HG02970 (cell line): Measurements from ENCODE around the gene CAMK1G.

Source experiments
- ATAC-seq: cut with Tn5 transposase; IDR thresholded peaks from one replicate; pipeline ENCODE4 v1.9.1; 2021; ENCODE audit warnings: mild to moderate bottlenecking, moderate library complexity, moderate number of reproducible peaks; ENCODE audit not compliant: unreplicated experiment, low FRiP score

Gene CAMK1G

DNA sequence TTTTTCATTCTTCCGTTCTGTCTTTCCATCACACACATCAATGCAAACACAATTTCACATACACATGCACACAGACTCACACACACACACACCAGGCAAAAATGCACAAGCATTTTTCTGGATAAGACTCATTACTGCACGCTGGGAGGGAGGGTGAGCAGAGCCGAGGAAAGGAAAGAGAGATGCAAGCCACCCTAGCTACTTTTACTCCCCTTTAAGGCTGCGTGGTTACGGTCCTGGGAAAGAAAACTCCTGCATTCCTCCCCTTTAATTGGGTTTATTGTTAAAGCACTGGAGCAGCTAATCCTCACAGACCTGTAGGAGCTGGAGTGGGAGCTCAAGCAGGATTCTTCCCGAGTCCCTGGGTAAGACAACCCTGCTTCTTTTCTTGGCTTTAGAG is at the start of gene CAMK1G:
Gene CAMK1G (plus strand): TSS at position 307 of the 400 bp plus-strand sequence. CDS start 11,270 bp downstream, outside the sequence.
- no peak for ATAC-seq

DNA sequence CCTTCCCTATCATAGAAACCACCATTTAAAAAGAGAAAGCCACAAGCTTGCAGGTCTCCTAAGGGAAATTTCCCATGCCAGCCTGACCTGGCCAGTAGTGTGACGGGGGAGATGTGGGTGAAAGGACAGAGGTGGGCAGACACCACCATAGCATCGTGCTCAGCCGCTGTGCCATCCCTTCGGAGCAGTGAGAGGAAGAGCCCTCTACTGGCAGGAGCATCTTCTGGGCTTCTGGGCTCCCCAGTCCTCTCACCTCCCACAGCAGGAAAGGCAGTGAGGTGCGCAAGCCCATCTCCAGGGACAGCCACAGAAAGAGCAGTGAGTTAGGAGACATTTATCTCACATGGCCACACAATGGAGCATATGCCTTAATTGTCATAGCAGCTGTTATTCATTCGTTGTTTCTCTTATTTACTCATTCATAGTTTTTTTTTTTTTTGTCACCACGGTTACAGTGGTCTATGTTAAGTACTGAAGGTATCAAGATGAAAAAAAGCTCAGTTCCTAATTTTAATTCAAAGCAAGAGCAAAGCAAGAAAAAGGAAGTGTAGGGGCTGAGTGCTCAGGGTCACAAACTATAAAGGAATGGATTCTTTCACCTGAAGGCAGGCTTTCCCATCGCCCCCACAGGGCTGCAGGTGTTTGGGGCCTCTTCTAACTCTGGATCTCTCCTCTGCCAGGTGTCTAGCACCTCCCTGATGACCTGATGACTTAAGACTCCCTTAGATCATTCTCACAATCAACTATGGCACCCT is 48.8 kb upstream of the CAMK1G start:
- no peak for ATAC-seq

DNA sequence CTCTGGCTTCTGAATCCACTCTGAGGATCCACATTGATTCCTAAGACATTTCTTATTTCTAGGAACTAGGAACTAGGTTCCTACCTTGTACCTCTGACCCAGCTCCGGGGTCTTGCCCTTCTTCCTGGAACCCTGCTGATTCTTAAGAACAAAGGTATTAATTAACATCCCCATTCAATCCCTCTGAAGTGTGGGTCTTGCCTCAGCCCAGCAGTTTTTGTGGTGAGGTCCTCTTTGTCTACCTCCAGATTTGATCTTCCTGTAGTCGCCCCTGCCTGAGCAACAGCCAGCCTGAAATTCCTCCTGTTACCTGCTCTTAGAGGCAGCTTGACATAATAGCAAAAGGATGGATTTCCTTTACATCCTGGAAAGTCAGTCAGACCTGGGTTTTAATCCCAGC is 46.7 kb upstream of the CAMK1G start:
- ATAC-seq, result no peak

- no peak for ATAC-seq
Measured at GRCh38 chr1:209537336-209538114, 46.0 kb upstream of the CAMK1G start.

GRCh38 chr1:209539576-209539975 is 43.9 kb upstream of the CAMK1G start:
- no peak for ATAC-seq

- ATAC-seq, result no peak
Measured at GRCh38 chr1:209542585-209542984, 40.9 kb upstream of the CAMK1G start.

GRCh38 chr1:209544098-209544497 is 39.4 kb upstream of the CAMK1G start:
- no peak for ATAC-seq

DNA sequence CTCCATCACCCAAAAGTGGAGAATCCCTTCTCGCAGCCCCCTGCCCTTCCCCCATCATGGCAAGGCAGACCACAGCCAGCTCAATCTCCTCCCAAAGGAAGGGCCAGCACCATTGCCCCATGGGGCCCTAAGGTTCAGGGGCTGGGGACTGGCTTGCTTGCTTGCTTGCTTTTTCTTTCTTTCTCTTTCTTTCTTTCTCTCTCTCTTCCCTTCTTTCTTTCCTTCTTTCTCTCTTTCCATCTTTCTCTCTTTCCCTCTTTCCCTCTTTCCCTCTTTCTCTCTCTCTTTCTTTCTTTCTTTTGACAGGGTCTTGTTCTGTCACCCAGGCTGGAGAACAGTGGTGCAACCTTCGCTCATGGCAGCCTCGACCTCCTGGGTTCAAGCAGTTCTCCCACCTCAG is 38.1 kb upstream of the CAMK1G start:
- ATAC-seq, result no peak

- no peak for ATAC-seq
Measured at GRCh38 chr1:209546390-209547085, 37.0 kb upstream of the CAMK1G start.

DNA sequence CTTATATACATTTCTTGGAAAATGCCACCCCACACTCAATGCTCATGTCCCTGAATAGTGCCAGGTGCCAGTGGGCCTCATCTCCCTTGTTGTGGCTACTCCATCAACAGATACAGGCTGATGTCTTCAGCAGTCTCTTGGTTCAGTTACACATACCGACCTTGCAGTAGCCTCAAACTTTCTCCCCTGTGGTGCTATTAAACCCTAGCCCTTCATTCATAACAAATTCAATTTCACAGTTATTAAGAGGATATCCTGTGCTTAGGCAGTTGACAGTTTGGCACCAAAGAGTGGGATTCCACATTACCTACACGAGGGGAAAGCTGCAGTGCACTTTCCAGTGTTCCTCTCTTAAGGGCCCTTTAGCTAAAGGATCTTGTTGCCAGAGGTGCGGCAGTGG is 35.9 kb upstream of the CAMK1G start:
- ATAC-seq, result no peak

DNA sequence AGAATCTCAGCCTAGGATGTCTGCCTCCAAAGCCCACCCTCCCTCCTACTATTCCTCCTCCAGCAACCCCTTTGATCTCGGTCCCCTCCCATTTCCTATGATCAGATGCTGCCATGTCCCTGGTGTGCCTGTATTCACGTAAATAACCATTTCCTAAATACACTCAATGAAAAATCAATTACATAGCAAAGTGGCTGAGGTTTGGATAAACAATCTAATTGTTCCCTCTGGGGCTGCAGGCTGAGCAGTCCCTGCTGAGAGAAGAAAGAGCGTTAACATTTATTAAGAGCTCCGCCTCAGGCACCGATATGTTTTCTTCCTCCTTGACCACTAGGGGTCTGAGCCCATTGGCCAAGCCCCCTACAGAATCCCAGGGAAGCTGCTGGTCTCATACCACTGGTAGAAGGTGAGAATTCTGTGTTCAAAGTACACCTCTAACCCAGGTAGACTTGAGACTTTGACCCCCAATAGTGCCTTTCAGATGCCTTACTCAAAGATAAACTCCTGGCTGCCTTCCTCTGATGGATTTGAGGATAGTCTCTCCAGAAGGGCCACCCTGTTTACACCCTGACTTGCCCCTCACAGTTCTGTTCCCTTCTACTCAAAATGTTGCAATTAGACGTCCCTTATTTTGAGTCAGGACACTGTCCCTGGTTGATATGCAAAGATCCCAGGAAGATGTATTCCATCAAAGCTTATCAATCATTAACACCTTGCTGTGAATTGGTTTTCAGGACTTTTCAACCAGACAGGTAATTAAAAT is 33.9 kb upstream of the CAMK1G start:
- no peak for ATAC-seq

DNA sequence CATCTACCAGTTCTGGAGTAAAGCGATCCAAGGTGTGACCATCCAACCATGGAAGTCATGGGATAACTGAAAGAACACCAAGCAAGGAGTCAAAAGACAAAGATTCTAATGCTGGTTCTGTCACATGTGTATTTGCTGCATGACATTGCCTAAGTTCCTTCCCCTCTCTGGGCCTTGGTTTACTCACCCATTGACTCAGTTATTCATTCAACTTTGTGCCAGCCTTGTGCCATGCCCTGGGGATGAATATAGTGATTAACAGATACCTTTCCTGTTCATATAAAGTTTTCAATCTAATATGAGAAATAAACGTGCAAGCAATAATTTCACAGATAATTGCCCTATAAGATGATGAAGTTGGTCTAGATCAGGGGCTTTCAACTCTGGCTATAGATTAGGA is 33.0 kb upstream of the CAMK1G start:
- no peak for ATAC-seq

DNA sequence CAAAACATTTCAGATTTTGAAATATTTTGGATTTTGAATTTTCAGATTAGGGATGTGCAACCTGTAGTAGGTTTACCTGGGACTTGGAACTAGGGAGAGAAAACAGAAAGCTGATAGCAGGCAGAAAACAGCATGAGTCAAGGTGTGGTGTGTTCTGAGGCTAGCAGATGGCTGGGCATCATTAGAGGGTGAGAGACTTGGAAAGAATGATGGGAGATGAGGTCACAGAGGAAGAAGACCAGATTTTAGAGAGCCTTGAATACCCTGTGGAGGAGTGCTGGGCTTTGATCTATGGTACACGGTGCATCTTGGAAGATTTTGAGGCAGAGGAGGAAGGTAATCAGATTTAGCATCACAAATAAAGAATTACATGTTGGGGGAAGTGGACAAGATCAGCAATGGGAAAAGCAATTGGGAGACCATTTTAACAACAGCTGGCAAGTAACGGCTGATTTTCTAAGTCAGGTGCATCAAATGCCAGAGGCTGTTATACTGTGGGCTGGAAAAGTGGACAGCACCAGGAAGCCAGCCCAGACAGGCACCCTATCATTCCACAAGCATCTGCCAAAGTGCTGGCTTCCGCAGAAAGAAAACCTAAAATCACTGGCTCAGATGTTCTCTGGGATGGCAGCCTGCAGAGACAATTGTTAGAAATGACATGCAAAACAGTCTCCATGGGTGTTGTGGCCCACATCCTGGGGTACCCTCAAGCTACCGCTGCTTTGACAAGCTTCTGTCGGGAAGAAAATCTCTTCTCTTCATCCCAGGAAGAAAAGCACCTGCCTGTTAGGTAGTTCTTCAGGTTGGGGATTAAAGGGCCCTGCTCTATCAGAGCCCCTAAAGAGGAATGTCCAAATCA is 30.9 kb upstream of the CAMK1G start:
- ATAC-seq, result no peak

DNA sequence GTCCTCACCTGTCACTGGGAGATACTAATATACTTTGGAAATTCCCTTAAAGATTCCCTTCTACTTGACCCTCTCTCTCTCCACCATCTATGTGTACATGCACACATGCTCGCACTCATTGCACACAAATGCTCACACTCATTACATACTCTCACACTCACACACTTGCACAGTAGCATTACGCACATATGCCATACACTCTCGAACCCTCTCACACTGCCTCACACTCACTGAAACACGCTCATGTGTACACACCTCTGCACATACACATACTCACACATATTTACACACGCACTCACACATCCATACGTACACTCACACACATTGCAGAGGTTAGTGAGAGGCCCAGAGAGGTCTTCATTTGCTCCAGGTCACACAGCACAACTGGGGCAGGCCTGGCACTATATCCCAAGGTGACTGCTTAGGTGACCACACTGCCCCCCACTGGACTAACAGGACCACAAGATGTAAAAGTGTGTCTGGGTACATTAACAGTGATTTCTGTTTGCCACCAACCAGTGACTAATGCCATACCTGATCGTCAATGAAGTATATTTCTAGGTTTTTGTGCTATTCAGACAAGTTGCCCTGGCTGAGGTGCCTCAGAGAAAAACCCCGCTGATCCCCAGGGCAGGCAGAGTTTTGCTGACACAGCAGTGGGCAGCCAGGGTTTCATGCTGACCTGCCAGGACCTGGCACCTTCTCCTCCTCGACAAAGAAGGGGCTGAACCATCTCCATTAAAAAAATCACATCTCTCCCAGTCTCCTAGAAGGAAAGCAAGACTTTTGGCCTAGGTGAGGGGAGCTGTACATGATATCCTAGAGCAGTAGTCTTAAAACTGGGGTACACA is 28.5 kb upstream of the CAMK1G start:
- ATAC-seq, result no peak

DNA sequence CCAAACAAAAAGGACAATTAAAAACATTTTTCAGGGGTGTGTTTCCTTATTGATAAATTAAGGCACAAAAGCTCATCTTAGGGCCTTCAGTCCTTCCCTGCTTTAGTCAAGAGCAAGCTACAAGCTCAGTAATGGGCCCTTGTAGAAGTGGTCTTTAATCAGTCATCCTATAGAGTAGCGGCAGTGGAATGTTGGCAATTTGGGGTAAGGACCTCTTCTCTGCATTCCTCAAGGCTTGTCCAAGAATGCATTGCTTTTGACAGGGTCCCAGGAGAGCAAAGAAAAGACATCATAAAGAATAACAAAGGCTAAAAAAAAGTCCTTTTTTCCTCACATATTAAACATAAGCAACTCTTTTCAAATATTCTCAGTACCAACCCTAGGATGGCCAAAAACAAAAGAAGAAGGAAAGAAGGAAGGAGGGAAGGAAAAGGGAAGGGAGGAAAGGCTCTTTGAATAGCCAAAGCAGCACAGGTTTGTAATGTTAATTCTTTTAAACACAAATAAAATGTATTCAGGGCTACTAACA is 27.3 kb upstream of the CAMK1G start:
- no peak for ATAC-seq

GRCh38 chr1:209557221-209557620 is 26.3 kb upstream of the CAMK1G start:
- ATAC-seq, result no peak

GRCh38 chr1:209560529-209560928 is 23.0 kb upstream of the CAMK1G start:
- ATAC-seq, result no peak

- no peak for ATAC-seq
Measured at GRCh38 chr1:209560952-209561351, 22.6 kb upstream of the CAMK1G start.
